WTC11 (cell line): Measurements from ENCODE around the gene AGFG2. TPM values are rescaled to one million over a fixed set of nuclear protein-coding genes. Genes with fewer than 3 reads are reported as not detected.
A peak's percentile ranks its signal among the peaks of the same experiment; 100 is the strongest.

Experiments used
- ATAC-seq: fragments of 200-7000 bp; cut with Tn5 transposase; 2 replicates; pipeline ENCODE4 v1.10.0; 2021; ENCODE audit warnings: mild to moderate bottlenecking, moderate library complexity
- CTCF ChIA-PET: fragments of 300-600 bp; sonication (Branson Sonifier 250); formaldehyde crosslinking; loops from one replicate; lab custom pipeline; 2021; ENCODE audit warnings: antibody characterized with exemption; lab: Charles Lee
- POLR2A ChIA-PET: fragments of 350-600 bp; sonication (Branson Sonifier 250); formaldehyde crosslinking; loops from one replicate; lab custom pipeline; 2021; ENCODE audit warnings: antibody characterized with exemption; lab: Charles Lee
- DNase-seq: peaks from one replicate; pipeline ENCODE4 v3.0.0; 2021; ENCODE audit warnings: low spot score
- H3K27ac Mint-ChIP-seq: 2 replicates; pipeline ENCODE4 v1.8.0; 2021; ENCODE audit warnings: mixed read lengths
- H3K27me3 Mint-ChIP-seq: 2 replicates; pipeline ENCODE4 v1.8.0; 2021; ENCODE audit warnings: low read depth, mild to moderate bottlenecking, moderate library complexity, mixed read lengths
- H3K36me3 Mint-ChIP-seq: 2 replicates; pipeline ENCODE4 v1.8.0; 2021; ENCODE audit warnings: mixed read lengths
- H3K4me1 Mint-ChIP-seq: 2 replicates; pipeline ENCODE4 v1.8.0; 2022; ENCODE audit warnings: mixed read lengths
- H3K4me3 Mint-ChIP-seq: 2 replicates; pipeline ENCODE4 v1.8.0; 2021; ENCODE audit warnings: mild to moderate bottlenecking, moderate library complexity, mixed read lengths
- H3K9me3 Mint-ChIP-seq: 2 replicates; pipeline ENCODE4 v1.8.0; 2021; ENCODE audit warnings: mixed read lengths
- AFF4 ChIP-seq: sonication (generic); formaldehyde crosslinking; IDR thresholded peaks from 2 replicates; pipeline ENCODE4 v1.8.1; 2023; ENCODE audit warnings: mild to moderate bottlenecking, missing genetic modification reagents, borderline replicate concordance
- ATF1 ChIP-seq: sonication (generic); formaldehyde crosslinking; IDR thresholded peaks from 2 replicates; pipeline ENCODE4 v1.8.1; 2023; ENCODE audit warnings: mild to moderate bottlenecking, moderate library complexity, missing genetic modification reagents
- CBFB ChIP-seq: sonication (generic); formaldehyde crosslinking; IDR thresholded peaks from 2 replicates; pipeline ENCODE4 v1.8.1; 2022; ENCODE audit warnings: mild to moderate bottlenecking, low read depth, missing genetic modification reagents
- E2F1 ChIP-seq: sonication (generic); formaldehyde crosslinking; IDR thresholded peaks from 2 replicates; pipeline ENCODE4 v1.8.0; 2022; ENCODE audit warnings: mild to moderate bottlenecking, missing genetic modification reagents
- E2F5 ChIP-seq: sonication (generic); formaldehyde crosslinking; IDR thresholded peaks from 2 replicates; pipeline ENCODE4 v1.8.1; 2022; ENCODE audit warnings: mild to moderate bottlenecking, moderate library complexity, missing genetic modification reagents
- EMX1 ChIP-seq: fragments of 250-450 bp; sonication (Bioruptor Pico); IDR thresholded peaks from 2 replicates; pipeline ENCODE4 v1.8.0; 2021; ENCODE audit warnings: mild to moderate bottlenecking
- ETV6 ChIP-seq: sonication (generic); formaldehyde crosslinking; IDR thresholded peaks from 2 replicates; pipeline ENCODE4 v1.8.1; 2022; ENCODE audit warnings: mild to moderate bottlenecking, missing genetic modification reagents
- FOXJ3 ChIP-seq: sonication (generic); formaldehyde crosslinking; IDR thresholded peaks from 2 replicates; pipeline ENCODE4 v1.9.0; 2021; ENCODE audit warnings: missing genetic modification reagents, mild to moderate bottlenecking, borderline replicate concordance
- FOXK1 ChIP-seq: sonication (generic); formaldehyde crosslinking; IDR thresholded peaks from 2 replicates; pipeline ENCODE4 v1.8.0; 2022; ENCODE audit warnings: mild to moderate bottlenecking, moderate library complexity, missing genetic modification reagents
- IRF2 ChIP-seq: sonication (generic); formaldehyde crosslinking; IDR thresholded peaks from 2 replicates; pipeline ENCODE4 v1.8.0; 2022; ENCODE audit warnings: low read depth, missing genetic modification reagents, borderline replicate concordance
- MXD4 ChIP-seq: fragments of 250-450 bp; sonication (Bioruptor Pico); IDR thresholded peaks from 2 replicates; pipeline ENCODE4 v1.8.0; 2021; ENCODE audit warnings: mild to moderate bottlenecking, moderate library complexity, borderline replicate concordance
- MYBL2 ChIP-seq: sonication (generic); formaldehyde crosslinking; IDR thresholded peaks from 2 replicates; pipeline ENCODE4 v1.8.1; 2023; ENCODE audit warnings: mild to moderate bottlenecking, moderate library complexity, missing genetic modification reagents
- NFE2L1 ChIP-seq: sonication (generic); formaldehyde crosslinking; IDR thresholded peaks from 2 replicates; pipeline ENCODE4 v1.8.1; 2023; ENCODE audit warnings: missing genetic modification reagents
- NR2C2 ChIP-seq: sonication (generic); formaldehyde crosslinking; IDR thresholded peaks from 2 replicates; pipeline ENCODE4 v1.8.0; 2022; ENCODE audit warnings: mild to moderate bottlenecking, missing genetic modification reagents
- NR3C1 ChIP-seq: sonication (generic); formaldehyde crosslinking; conservative IDR thresholded peaks from 2 replicates; pipeline ENCODE4 v1.8.1; 2023; ENCODE audit warnings: low read depth, mild to moderate bottlenecking, missing genetic modification reagents
- RELA ChIP-seq: sonication (generic); formaldehyde crosslinking; IDR thresholded peaks from 2 replicates; pipeline ENCODE4 v1.8.1; 2022; ENCODE audit warnings: missing genetic modification reagents, mild to moderate bottlenecking, borderline replicate concordance
- TEAD1 ChIP-seq: sonication (generic); formaldehyde crosslinking; IDR thresholded peaks from 2 replicates; pipeline ENCODE4 v1.8.0; 2022; ENCODE audit warnings: mild to moderate bottlenecking, missing genetic modification reagents
- TEAD4 ChIP-seq: sonication (generic); formaldehyde crosslinking; IDR thresholded peaks from 2 replicates; pipeline ENCODE4 v1.8.0; 2022; ENCODE audit warnings: mild to moderate bottlenecking, missing genetic modification reagents
- ZBTB43 ChIP-seq: sonication (generic); formaldehyde crosslinking; IDR thresholded peaks from 2 replicates; pipeline ENCODE4 v1.8.1; 2023; ENCODE audit warnings: mild to moderate bottlenecking, missing genetic modification reagents
- total RNA-seq: library from RNA; stranded (reverse); gene quantifications from 3 replicates; pipeline ENCODE4 v1.2.3, GENCODE V29; 2021
- TF ChIP-seq, protein P1 (sequence below): sonication (generic); formaldehyde crosslinking; IDR thresholded peaks from 2 replicates; pipeline ENCODE4 v1.8.1; 2023; ENCODE audit warnings: mild to moderate bottlenecking, missing genetic modification reagents
- TF ChIP-seq, protein P2 (sequence below): sonication (generic); formaldehyde crosslinking; IDR thresholded peaks from 2 replicates; pipeline ENCODE4 v1.8.1; 2022; ENCODE audit warnings: missing genetic modification reagents, borderline replicate concordance
- TF ChIP-seq, protein P3 (sequence below): sonication (generic); formaldehyde crosslinking; IDR thresholded peaks from 2 replicates; pipeline ENCODE4 v1.8.0; 2023; ENCODE audit warnings: mild to moderate bottlenecking, missing genetic modification reagents
- TF ChIP-seq, protein P4 (sequence below): sonication (generic); formaldehyde crosslinking; IDR thresholded peaks from 2 replicates; pipeline ENCODE4 v1.8.0; 2022; ENCODE audit warnings: mild to moderate bottlenecking, missing genetic modification reagents

Gene AGFG2
- total RNA-seq, 1 experiment from 2014 or later, result 6.4 TPM

DNA sequence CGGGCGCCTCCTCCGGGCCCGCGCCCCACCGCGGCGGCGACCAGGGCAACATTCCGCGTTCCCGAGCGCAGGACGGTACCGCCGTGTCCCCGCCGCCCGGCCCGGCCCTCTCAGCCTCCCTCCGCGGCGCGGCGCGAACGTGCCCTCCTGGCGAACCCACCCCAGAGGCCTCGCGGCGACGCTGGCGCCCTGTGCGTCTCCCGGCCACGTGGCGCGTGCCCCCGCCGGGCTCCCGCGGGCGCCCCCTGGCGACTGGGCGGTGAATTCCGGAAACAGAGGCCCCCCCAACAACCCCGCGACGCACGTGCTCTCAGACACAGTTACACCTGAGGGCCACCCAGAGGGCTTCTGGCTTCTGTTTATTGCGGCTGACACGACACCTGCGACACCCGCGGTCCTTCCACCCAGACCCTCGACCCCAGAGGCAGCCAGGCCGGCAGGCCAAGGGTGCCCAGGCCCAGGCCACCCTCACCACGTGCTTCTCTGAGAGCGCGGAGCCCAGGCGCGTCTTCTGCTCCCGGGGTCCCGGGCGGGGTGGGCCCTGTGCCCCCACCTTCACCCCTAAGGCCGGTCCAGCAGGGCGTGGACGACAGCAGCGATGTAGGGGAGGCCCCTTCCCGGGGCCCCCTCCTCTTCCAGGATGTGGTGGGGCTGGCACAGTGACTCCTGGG, 34.8 kb downstream of the AGFG2 start, which contains the start of gene SAP25:
Gene SAP25, minus strand, starts transcription at position 210 of the 671 bp plus-strand sequence. Its CDS starts 158 bp downstream, at position 52.
- H3K4me3 Mint-ChIP-seq, result no peak within 1 kb of the TSS
- no peak within 1 kb of the TSS for H3K27ac Mint-ChIP-seq
- peaks cover 11% of the 10 kb centered on the region for H3K27me3 Mint-ChIP-seq
- ATAC-seq (0 out of 2 replicates have a peak, but pooled peaks have one; percentile 1), DNase-seq (peak; percentile 67)
- no peaks in the 10 kb centered on the region for H3K9me3 Mint-ChIP-seq
- peaks cover 24% of the 10 kb centered on the region for H3K4me1 Mint-ChIP-seq
- H3K36me3 Mint-ChIP-seq, result peaks cover 4% of the 10 kb centered on the region; the same call in 1 of the 2 replicates
- ChIA-PET CTCF (interaction anchor here (3.6 kb wide), 1 partner anchor 11 kb away, joined by 51 read pairs; the partner anchor contains the start of genes FBXO24 and LRCH4), POLR2A (no interaction called here)
- TF ChIP-seq TEAD1 (CRISPR knock-in tag), result 0 out of 2 replicates have a peak, but pooled peaks have one; percentile 65
- peak; percentile 5; the same call in 1 of the 2 replicates for TF ChIP-seq RELA
- TF ChIP-seq FOXJ3, result no peak
- TF ChIP-seq E2F5 (CRISPR knock-in tag), result no peak
- TF ChIP-seq ZBTB43 (CRISPR knock-in tag), result 0 out of 2 replicates have a peak, but pooled peaks have one; percentile 22
- TF ChIP-seq NR3C1 (CRISPR knock-in tag), result no peak
- TF ChIP-seq, protein P1, sequence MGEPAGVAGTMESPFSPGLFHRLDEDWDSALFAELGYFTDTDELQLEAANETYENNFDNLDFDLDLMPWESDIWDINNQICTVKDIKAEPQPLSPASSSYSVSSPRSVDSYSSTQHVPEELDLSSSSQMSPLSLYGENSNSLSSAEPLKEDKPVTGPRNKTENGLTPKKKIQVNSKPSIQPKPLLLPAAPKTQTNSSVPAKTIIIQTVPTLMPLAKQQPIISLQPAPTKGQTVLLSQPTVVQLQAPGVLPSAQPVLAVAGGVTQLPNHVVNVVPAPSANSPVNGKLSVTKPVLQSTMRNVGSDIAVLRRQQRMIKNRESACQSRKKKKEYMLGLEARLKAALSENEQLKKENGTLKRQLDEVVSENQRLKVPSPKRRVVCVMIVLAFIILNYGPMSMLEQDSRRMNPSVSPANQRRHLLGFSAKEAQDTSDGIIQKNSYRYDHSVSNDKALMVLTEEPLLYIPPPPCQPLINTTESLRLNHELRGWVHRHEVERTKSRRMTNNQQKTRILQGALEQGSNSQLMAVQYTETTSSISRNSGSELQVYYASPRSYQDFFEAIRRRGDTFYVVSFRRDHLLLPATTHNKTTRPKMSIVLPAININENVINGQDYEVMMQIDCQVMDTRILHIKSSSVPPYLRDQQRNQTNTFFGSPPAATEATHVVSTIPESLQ, result no peak
- TF ChIP-seq EMX1, result no peak
- peak; percentile 37; the same call in 1 of the 2 replicates for TF ChIP-seq NFE2L1
- TF ChIP-seq NR2C2 (CRISPR knock-in tag), result no peak
- TF ChIP-seq E2F1 (CRISPR knock-in tag), result 0 out of 2 replicates have a peak, but pooled peaks have one; percentile 50
- no peak for TF ChIP-seq CBFB (CRISPR knock-in tag)
- TF ChIP-seq AFF4, result no peak
- no peak for TF ChIP-seq MYBL2
- TF ChIP-seq TEAD4 (CRISPR knock-in tag), result no peak
- TF ChIP-seq FOXK1, result peak; percentile 58; the same call in 1 of the 2 replicates
- no peak for TF ChIP-seq MXD4 (CRISPR knock-in tag)
- TF ChIP-seq, protein P2, sequence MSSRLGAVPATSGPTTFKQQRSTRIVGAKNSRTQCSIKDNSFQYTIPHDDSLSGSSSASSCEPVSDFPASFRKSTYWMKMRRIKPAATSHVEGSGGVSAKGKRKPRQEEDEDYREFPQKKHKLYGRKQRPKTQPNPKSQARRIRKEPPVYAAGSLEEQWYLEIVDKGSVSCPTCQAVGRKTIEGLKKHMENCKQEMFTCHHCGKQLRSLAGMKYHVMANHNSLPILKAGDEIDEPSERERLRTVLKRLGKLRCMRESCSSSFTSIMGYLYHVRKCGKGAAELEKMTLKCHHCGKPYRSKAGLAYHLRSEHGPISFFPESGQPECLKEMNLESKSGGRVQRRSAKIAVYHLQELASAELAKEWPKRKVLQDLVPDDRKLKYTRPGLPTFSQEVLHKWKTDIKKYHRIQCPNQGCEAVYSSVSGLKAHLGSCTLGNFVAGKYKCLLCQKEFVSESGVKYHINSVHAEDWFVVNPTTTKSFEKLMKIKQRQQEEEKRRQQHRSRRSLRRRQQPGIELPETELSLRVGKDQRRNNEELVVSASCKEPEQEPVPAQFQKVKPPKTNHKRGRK (CRISPR knock-in tag), result no peak
- TF ChIP-seq, protein P3, sequence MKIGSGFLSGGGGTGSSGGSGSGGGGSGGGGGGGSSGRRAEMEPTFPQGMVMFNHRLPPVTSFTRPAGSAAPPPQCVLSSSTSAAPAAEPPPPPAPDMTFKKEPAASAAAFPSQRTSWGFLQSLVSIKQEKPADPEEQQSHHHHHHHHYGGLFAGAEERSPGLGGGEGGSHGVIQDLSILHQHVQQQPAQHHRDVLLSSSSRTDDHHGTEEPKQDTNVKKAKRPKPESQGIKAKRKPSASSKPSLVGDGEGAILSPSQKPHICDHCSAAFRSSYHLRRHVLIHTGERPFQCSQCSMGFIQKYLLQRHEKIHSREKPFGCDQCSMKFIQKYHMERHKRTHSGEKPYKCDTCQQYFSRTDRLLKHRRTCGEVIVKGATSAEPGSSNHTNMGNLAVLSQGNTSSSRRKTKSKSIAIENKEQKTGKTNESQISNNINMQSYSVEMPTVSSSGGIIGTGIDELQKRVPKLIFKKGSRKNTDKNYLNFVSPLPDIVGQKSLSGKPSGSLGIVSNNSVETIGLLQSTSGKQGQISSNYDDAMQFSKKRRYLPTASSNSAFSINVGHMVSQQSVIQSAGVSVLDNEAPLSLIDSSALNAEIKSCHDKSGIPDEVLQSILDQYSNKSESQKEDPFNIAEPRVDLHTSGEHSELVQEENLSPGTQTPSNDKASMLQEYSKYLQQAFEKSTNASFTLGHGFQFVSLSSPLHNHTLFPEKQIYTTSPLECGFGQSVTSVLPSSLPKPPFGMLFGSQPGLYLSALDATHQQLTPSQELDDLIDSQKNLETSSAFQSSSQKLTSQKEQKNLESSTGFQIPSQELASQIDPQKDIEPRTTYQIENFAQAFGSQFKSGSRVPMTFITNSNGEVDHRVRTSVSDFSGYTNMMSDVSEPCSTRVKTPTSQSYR (CRISPR knock-in tag), result no peak
- TF ChIP-seq ETV6 (CRISPR knock-in tag), result 0 out of 2 replicates have a peak, but pooled peaks have one; percentile 63
- TF ChIP-seq ATF1, result no peak
- TF ChIP-seq, protein P4, sequence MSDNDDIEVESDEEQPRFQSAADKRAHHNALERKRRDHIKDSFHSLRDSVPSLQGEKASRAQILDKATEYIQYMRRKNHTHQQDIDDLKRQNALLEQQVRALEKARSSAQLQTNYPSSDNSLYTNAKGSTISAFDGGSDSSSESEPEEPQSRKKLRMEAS (CRISPR knock-in tag), result peak; percentile 94
- no peak for TF ChIP-seq IRF2
